ENCODE measurements around the gene GGT6. TPM values are rescaled to one million over a fixed set of nuclear protein-coding genes. Genes with fewer than 3 reads are reported as not detected.

The GGT6 gene
- polyA plus RNA-seq, 1 of the 3 experiments (the other 2 are of a cell fraction) = not detected

GRCh38 chr17:4544135-4544950 lies 16.0 kb downstream of the GGT6 start:
- TF ChIP-seq ELF1 (IDR thresholded peaks at IDR 0.05) (no peak), MAX (IDR thresholded peaks at IDR 0.05; ENCODE audit: low read depth) (no peak), FOXJ3 (CRISPR knock-in tag; IDR thresholded peaks at IDR 0.05) (no peak), RFX5 (IDR thresholded peaks at IDR 0.05; ENCODE audit: low read length) (no peak), CHD2 (IDR thresholded peaks at IDR 0.05; ENCODE audit: low read length, partially characterized antibody) (no peak), TAF1 (IDR thresholded peaks at IDR 0.05; ENCODE audit: borderline replicate concordance, low read depth, low read length) (no peak), JUND (IDR thresholded peaks at IDR 0.05) (no peak), MXI1 (IDR thresholded peaks at IDR 0.05; ENCODE audit: low read depth, low read length) (no peak), TEAD4 (IDR thresholded peaks at IDR 0.05; ENCODE audit: borderline replicate concordance, insufficient read depth) (no peak), FOSL2 (IDR thresholded peaks at IDR 0.05; ENCODE audit: borderline replicate concordance, low read depth) (no peak), SIN3A (IDR thresholded peaks at IDR 0.05; ENCODE audit: borderline replicate concordance, low read depth, low read length) (no peak), MEF2A (IDR thresholded peaks at IDR 0.05; ENCODE audit: borderline replicate concordance, low read depth) (no peak), RCOR1 (IDR thresholded peaks at IDR 0.05; ENCODE audit: low read length) (no peak), FOXM1 (IDR thresholded peaks at IDR 0.05; ENCODE audit: low read depth) (no peak), POLR2AphosphoS5 (IDR thresholded peaks at IDR 0.05; ENCODE audit: low read depth, low read length) (no peak), TCF12 (IDR thresholded peaks at IDR 0.05) (no peak), NFIC (IDR thresholded peaks at IDR 0.05; ENCODE audit: borderline replicate concordance) (no peak), USF1 (IDR thresholded peaks at IDR 0.05; ENCODE audit: borderline replicate concordance, low read depth) (no peak), GATA2 (CRISPR knock-in tag; IDR thresholded peaks at IDR 0.05) (no peak)
- Histone ChIP-seq H3K27me3 (ENCODE audit: insufficient read depth) (no peaks in the 10 kb centered on the region), H3K36me3 (replicated peaks in 1 of 2; ENCODE audit: control insufficient read depth in 1 of 2, insufficient read depth in 2 of 2, low read length in 1 of 2) (peaks cover 8 to 85% of the 10 kb centered on the region in 2 experiments), H3K79me2 (ENCODE audit: insufficient read depth) (no peaks in the 10 kb centered on the region), H4K20me1 (ENCODE audit: insufficient read depth) (no peaks in the 10 kb centered on the region), H3K27ac (ENCODE audit: low read depth in 2 of 2, low read length in 1 of 2) (no peak overlapping the region), H3K4me2 (no peak overlapping the region), H3K9me3 (no peaks in the 10 kb centered on the region), H3K4me3 (ENCODE audit: low read depth in 2 of 2, low read length in 1 of 2) (no peak overlapping the region), H3K9ac (no peak overlapping the region), H2AFZ (ENCODE audit: low read depth) (no peak overlapping the region), H3K9me2 (no peaks in the 10 kb centered on the region), H3F3A (replicated peaks; ENCODE audit: insufficient read depth) (no peaks in the 10 kb centered on the region), H3K4me1 (ENCODE audit: control insufficient read depth in 1 of 2, insufficient read depth in 2 of 2, low read depth in 1 of 2, low read length in 1 of 2) (no peaks in the 10 kb centered on the region)
- 94% methylated on average over 23 of the region's 37 CpGs for WGBS (ENCODE audit: low lambda C conversion rate)
- ChIA-PET POLR2A (interaction anchor here (1.2 to 1.4 kb wide), 2 partner anchors 10 to 11 kb away, joined by 3 to 4 read pairs; partner anchors contain the start of gene MYBBP1A), CTCF (interaction anchor here (0.6 to 1.7 kb wide), 4 partner anchors 10 to 329 kb away, joined by 3 to 4 read pairs (median 3); partner anchors contain the start of gene MYBBP1A)
- no peak for DNase-seq

Measured in SK-N-SH (cell line).